Activated gamma-delta T cell treated with Interleukin-2 at 50 U/mL for 16 hours (primary cell): ENCODE measurements around the gene MPV17L.
"Not testable (repeated sequence)": the region's sequence is repeated elsewhere in the genome, so short reads cannot be mapped to it uniquely, and the experiment has no call there.

Experiments used
- DNase-seq: peaks from one replicate; pipeline ENCODE4 v3.0.0-alpha.2; 2020

Gene MPV17L

GRCh38 chr16:15453296-15453695, 57.7 kb downstream of the MPV17L start:
- DNase-seq: not testable (repeated sequence)

GRCh38 chr16:15454933-15455332, 59.4 kb downstream of the MPV17L start:
- not testable (repeated sequence) for DNase-seq

- no peak for DNase-seq
These were observed 61.8 kb downstream of the MPV17L start for GRCh38 chr16:15457400-15457799.

GRCh38 chr16:15457958-15458357, 62.4 kb downstream of the MPV17L start:
- no peak for DNase-seq

GRCh38 chr16:15459791-15460190, 64.2 kb downstream of the MPV17L start:
- no peak for DNase-seq

GRCh38 chr16:15460601-15461000, 65.0 kb downstream of the MPV17L start:
- no peak for DNase-seq

- DNase-seq: no peak
These were observed 65.8 kb downstream of the MPV17L start for GRCh38 chr16:15461376-15461775.
